ENCODE results near the gene FKBP9.
"Not testable (repeated sequence)": the region's sequence is repeated elsewhere in the genome, so short reads cannot be mapped to it uniquely, and the experiment has no call there.

DNA sequence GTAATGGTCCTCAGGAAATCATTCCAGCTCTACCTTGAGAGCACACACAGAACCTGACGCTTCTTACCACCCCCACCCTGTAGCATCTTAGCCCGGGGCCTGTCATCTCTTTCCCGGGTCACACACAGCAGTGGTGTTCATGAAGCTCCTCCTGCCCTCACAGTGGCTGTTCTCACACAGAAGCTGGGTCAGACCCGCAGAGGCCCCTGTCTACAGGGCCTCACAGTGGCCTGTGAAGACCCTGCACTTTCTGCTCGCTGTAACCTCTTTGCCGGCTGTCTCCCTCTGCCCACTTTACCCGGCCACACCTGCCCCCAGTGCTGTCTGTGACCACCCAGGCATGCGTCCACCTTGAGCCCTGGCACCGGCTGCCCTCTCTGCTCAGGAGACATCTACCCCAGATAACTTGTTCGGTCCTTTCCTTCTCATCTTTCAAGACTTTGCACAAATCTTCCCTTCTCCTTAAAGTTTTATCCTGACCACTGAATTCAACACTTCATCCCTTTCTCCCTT, 46.9 kb downstream of the FKBP9 start:
- not testable (repeated sequence) for TF ChIP-seq RFX5 (IDR thresholded peaks at IDR 0.05; ENCODE audit: low read depth, low read length); MXI1 (IDR thresholded peaks at IDR 0.05; ENCODE audit: borderline replicate concordance, low read depth, low read length); POLR2A (IDR thresholded peaks at IDR 0.05; ENCODE audit: low read depth, low read length); MAZ (IDR thresholded peaks at IDR 0.05; ENCODE audit: borderline replicate concordance, low read depth, low read length); SMC3 (IDR thresholded peaks at IDR 0.05; ENCODE audit: low read depth, low read length)
- TF ChIP-seq, protein P1, sequence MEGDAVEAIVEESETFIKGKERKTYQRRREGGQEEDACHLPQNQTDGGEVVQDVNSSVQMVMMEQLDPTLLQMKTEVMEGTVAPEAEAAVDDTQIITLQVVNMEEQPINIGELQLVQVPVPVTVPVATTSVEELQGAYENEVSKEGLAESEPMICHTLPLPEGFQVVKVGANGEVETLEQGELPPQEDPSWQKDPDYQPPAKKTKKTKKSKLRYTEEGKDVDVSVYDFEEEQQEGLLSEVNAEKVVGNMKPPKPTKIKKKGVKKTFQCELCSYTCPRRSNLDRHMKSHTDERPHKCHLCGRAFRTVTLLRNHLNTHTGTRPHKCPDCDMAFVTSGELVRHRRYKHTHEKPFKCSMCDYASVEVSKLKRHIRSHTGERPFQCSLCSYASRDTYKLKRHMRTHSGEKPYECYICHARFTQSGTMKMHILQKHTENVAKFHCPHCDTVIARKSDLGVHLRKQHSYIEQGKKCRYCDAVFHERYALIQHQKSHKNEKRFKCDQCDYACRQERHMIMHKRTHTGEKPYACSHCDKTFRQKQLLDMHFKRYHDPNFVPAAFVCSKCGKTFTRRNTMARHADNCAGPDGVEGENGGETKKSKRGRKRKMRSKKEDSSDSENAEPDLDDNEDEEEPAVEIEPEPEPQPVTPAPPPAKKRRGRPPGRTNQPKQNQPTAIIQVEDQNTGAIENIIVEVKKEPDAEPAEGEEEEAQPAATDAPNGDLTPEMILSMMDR (conservative IDR thresholded peaks at IDR 0.05; ENCODE audit: low read depth, low read length): not testable (repeated sequence)
